GM12874 (cell line): ENCODE data around the gene NPR3.

ENCODE experiments used
- CTCF ChIP-seq: IDR thresholded peaks from 2 replicates; pipeline ENCODE4 v1.5.1; 2011; ENCODE audit warnings: low read depth, mild to moderate bottlenecking, control low read depth, low read length, moderate library complexity; ENCODE audit not compliant: insufficient read depth

Gene NPR3

DNA sequence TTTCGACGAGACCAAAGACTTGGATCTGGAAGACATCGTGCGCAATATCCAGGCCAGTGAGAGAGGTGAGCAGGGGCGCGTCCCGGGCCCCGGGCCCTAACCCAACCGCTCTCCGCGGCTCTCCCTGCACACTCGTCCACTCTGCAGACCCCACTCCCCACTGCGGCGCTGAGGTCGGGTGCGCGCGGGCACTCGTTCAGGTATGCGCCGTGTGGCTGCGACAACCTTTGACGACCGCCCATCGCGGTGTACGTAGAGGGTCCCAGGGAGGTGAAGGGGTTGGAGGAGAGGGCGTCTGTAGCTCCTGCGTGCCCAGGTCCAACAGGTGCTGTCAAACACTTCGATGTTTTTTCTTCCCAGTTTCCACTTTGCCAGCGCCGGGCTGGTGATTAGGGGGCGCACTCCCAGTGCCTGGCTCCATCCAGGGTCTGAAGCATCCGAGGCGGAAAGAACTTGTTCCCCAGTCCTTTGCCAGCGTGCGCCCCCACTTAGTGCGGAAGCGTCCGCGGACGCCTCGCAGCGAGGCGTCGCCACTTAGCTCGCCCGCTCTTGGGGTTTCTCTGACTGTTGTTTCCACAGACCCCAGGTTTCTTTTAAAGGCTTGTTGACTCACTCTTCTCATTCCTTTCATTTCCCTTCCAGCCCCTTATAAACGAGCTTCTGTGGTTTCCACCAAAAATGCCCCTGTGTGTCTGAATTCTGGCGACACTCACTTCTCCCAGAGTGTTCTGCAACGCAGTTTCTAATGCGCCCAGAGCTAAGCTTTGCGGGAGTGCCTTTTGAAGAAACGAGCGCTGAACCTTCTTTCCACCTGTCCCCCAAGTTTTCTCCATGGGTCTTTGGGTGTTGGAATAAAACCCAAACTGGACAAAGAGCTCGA, 1.6 kb downstream of the NPR3 start:
- TF ChIP-seq CTCF = no peak

- no peak for TF ChIP-seq CTCF
Observed at GRCh38 chr5:32713361-32713769, 2.2 kb downstream of the NPR3 start.

GRCh38 chr5:32713770-32714381, 2.8 kb downstream of the NPR3 start:
- TF ChIP-seq CTCF = no peak

- no peak for TF ChIP-seq CTCF
Observed at GRCh38 chr5:32714836-32715235, 3.7 kb downstream of the NPR3 start.

DNA sequence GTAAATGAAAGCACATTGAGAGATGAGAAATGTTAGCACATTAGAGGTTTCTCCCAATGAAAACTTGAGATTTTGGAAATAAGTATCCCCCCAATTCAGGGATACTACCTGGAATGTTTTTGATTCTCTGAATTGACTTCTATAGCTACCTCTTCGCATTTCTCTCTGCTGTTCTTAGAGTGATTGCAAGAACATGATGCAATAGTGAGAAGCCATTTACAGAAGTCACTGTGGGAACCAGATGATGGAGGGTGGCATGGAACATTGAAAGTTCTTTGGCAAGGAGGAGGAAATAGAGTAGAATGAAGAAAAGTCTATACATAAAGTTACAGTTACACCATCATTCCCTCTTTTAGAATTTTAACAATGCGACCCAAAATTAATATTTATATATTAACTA, 9.2 kb downstream of the NPR3 start:
- no peak for TF ChIP-seq CTCF

DNA sequence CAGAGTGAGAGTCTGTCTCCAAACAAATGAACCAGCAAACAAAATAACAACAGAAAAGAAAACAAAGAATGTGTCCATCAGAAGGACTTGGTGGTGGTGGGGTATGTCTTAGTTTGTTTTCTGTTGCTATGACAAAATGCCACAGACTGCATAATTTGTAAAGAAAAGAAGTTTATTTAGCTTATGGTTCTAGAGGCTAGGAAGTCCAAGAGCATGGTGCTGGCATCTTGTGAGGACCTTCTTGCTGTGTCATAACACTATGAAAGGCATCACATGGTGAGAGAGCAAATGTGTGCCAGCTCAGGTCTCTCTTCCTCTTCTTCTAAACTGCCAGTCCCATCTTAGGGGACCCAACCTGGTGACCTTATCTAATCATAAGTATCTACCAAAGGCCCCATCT, 10.5 kb downstream of the NPR3 start:
- TF ChIP-seq CTCF = no peak

- no peak for TF ChIP-seq CTCF
Observed at GRCh38 chr5:32722957-32723356, 11.8 kb downstream of the NPR3 start.
